Measurements from ENCODE around the gene ZNF230.

ZNF230 gene

DNA sequence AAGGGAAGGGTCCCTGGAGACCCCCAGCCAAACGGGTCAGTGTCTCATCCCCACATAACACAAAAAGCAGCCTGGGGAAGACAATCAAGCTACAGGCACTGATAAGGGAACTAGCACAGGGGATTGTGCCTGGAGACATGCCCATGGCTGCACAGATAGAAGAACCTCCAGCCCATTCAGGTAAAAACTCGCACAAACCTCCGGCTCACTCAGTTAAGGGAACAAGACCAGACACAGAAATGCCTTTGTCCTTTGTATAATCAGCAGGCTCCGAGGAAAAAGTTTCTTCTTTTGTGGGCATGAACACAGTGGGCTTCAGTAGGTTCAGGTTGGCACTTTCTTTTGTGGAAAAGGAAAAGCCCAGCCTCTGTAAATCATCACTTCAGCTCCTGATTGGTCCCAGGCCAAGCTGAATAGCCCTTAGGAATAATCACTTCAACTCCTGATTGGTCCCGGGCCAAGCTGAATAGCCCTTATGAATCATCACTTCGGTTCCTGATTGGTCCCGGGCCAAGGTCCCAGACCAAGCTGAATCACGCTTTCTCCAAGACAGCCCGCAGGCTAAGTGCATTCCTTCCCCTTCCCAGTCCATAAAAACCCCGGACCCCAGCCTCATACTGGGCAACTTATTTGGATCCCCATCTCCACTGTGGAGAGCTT lies 5.0 kb upstream of the ZNF230 start:
- peaks cover 47% of the 10 kb centered on the region for H3K36me3 ChIP-seq (ENCODE audit: control insufficient read depth, insufficient read depth, low read length)
- no peaks in the 10 kb centered on the region for H3K27me3 ChIP-seq (replicated peaks; ENCODE audit: control insufficient read depth, insufficient read depth, low read length, poor library complexity, severe bottlenecking)
- H3K4me1 ChIP-seq (ENCODE audit: control insufficient read depth, insufficient read depth, low read length, poor library complexity, severe bottlenecking) = no peaks in the 10 kb centered on the region
- H3K9me3 ChIP-seq (ENCODE audit: control insufficient read depth, low read length) = peaks cover 4% of the 10 kb centered on the region
- H3K27ac ChIP-seq (ENCODE audit: insufficient read depth, low read length, poor library complexity, severe bottlenecking) = no peak overlapping the region
- no peak for DNase-seq
- no peak overlapping the region for H3K4me3 ChIP-seq (ENCODE audit: insufficient read depth, low read depth, low read length, poor library complexity, severe bottlenecking)

- no peaks in the 10 kb centered on the region for H3K27me3 ChIP-seq (replicated peaks; ENCODE audit: control insufficient read depth, insufficient read depth, low read length, poor library complexity, severe bottlenecking)
- H3K9me3 ChIP-seq (ENCODE audit: control insufficient read depth, low read length) = peaks cover 4% of the 10 kb centered on the region
- peaks cover 14% of the 10 kb centered on the region for H3K36me3 ChIP-seq (ENCODE audit: control insufficient read depth, insufficient read depth, low read length)
- no peak overlapping the region for H3K27ac ChIP-seq (ENCODE audit: insufficient read depth, low read length, poor library complexity, severe bottlenecking)
- DNase-seq = no peak
- peaks cover 10% of the 10 kb centered on the region for H3K4me1 ChIP-seq (ENCODE audit: control insufficient read depth, insufficient read depth, low read length, poor library complexity, severe bottlenecking)
- peak overlapping the region; percentile 88 for H3K4me3 ChIP-seq (ENCODE audit: insufficient read depth, low read depth, low read length, poor library complexity, severe bottlenecking)
These were observed 568 bp upstream of the ZNF230 start for GRCh38 chr19:44002212-44002565.

DNA sequence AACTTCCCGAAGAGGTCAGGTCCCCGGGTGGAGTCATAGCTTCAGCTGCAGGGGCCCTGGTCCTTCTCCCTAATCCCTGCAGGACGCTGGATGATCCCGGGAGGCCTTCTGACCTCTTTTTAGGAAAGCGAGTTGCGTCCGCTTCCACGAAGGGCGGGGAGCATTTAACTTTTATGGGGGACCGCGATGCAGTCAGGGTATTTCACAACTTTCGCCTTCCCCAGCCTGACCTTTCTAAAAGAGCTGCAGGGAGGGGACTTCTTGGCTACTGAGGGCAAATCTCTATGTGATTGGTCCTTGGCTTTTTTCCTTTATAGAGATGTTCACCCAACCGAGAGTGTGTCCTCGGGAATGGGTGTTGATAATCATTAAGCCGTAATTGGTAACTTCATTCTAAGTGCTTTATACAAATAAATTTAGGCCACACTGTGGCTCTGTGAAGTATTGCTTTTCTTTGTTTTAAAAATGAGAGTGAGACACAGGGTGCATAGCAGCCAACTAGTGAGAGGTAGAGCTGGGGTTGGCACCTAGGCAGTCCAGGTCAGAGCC lies 778 bp downstream of the ZNF230 start:
- Histone ChIP-seq H3K36me3 (ENCODE audit: control insufficient read depth, insufficient read depth, low read length) (peaks cover 21% of the 10 kb centered on the region), H3K27ac (ENCODE audit: insufficient read depth, low read length, poor library complexity, severe bottlenecking) (no peak overlapping the region), H3K27me3 (replicated peaks; ENCODE audit: control insufficient read depth, insufficient read depth, low read length, poor library complexity, severe bottlenecking) (no peaks in the 10 kb centered on the region), H3K9me3 (ENCODE audit: control insufficient read depth, low read length) (peaks cover 11% of the 10 kb centered on the region), H3K4me1 (ENCODE audit: control insufficient read depth, insufficient read depth, low read length, poor library complexity, severe bottlenecking) (peaks cover 10% of the 10 kb centered on the region), H3K4me3 (ENCODE audit: insufficient read depth, low read depth, low read length, poor library complexity, severe bottlenecking) (peak overlapping the region; percentile 88)
- no peak for DNase-seq

DNA sequence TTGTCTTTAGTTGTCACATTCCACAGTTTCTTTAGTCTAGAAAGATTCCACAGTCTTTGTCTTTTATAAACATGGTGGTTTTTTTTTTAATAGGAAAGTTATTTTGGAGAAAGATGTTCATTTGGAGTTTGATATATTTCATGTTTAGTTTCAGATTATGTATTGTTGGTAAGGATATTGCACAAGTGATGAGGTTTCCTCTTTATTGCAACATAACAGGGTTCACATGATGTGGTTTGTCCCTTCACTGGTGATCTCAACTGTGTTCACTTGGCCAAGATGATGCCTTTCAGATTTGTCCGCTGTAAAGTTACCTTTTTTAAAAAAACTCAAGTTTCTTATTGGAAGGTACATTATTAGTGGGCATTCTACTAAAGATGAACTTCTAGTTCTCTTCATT lies 3.2 kb downstream of the ZNF230 start:
- peaks cover 10% of the 10 kb centered on the region for H3K4me1 ChIP-seq (ENCODE audit: control insufficient read depth, insufficient read depth, low read length, poor library complexity, severe bottlenecking)
- DNase-seq = no peak
- no peak overlapping the region for H3K4me3 ChIP-seq (ENCODE audit: insufficient read depth, low read depth, low read length, poor library complexity, severe bottlenecking)
- peaks cover 45% of the 10 kb centered on the region for H3K36me3 ChIP-seq (ENCODE audit: control insufficient read depth, insufficient read depth, low read length)
- H3K27ac ChIP-seq (ENCODE audit: insufficient read depth, low read length, poor library complexity, severe bottlenecking) = no peak overlapping the region
- H3K9me3 ChIP-seq (ENCODE audit: control insufficient read depth, low read length) = peaks cover 27% of the 10 kb centered on the region
- no peaks in the 10 kb centered on the region for H3K27me3 ChIP-seq (replicated peaks; ENCODE audit: control insufficient read depth, insufficient read depth, low read length, poor library complexity, severe bottlenecking)

DNA sequence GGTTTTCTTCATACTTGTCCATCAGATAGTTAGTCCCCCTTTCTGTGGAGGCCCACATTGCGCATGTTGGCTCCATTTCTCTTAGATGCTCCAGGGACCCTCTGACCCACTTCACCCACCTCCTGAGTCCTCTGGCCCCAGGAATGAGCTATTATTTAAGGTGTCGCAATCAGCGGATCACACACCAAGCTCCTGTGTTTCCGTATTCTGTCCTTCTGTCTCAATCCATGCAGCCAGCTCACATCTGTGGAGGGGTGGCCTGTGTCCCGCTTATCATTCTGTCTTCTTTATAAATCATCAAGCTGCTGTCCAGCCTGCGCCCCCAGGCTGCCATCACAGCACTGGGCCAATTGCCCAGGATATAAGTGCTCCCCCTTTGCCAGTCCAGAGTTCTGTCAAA lies 4.7 kb downstream of the ZNF230 start:
- Histone ChIP-seq H3K36me3 (ENCODE audit: control insufficient read depth, insufficient read depth, low read length) (peaks cover 60% of the 10 kb centered on the region), H3K9me3 (ENCODE audit: control insufficient read depth, low read length) (peaks cover 38% of the 10 kb centered on the region)

DNA sequence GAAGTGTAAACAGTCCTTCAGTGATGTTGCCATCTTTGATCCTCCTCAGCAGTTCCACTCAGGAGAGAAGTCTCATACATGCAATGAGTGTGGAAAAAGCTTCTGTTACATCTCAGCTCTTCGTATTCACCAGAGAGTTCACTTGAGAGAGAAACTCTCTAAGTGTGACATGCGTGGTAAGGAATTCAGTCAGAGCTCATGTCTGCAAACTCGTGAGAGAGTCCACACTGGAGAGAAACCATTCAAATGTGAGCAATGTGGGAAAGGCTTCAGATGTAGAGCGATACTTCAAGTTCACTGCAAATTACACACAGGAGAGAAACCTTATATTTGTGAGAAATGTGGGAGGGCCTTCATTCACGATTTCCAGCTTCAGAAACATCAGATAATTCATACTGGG lies 7.7 kb downstream of the ZNF230 start:
- Histone ChIP-seq H3K4me3 (ENCODE audit: insufficient read depth, low read depth, low read length, poor library complexity, severe bottlenecking) (no peak overlapping the region), H3K9me3 (ENCODE audit: control insufficient read depth, low read length) (peaks cover 40% of the 10 kb centered on the region), H3K27me3 (replicated peaks; ENCODE audit: control insufficient read depth, insufficient read depth, low read length, poor library complexity, severe bottlenecking) (no peaks in the 10 kb centered on the region), H3K36me3 (ENCODE audit: control insufficient read depth, insufficient read depth, low read length) (peaks cover 62% of the 10 kb centered on the region), H3K27ac (ENCODE audit: insufficient read depth, low read length, poor library complexity, severe bottlenecking) (no peak overlapping the region), H3K4me1 (ENCODE audit: control insufficient read depth, insufficient read depth, low read length, poor library complexity, severe bottlenecking) (no peaks in the 10 kb centered on the region)
- no peak for DNase-seq

More for the DNA sequence above, 4.7 kb downstream of the ZNF230 start:
- DNase-seq = no peak
- Histone ChIP-seq H3K27ac (ENCODE audit: insufficient read depth, low read length, poor library complexity, severe bottlenecking) (no peak overlapping the region), H3K4me3 (ENCODE audit: insufficient read depth, low read depth, low read length, poor library complexity, severe bottlenecking) (no peak overlapping the region), H3K27me3 (replicated peaks; ENCODE audit: control insufficient read depth, insufficient read depth, low read length, poor library complexity, severe bottlenecking) (no peaks in the 10 kb centered on the region), H3K4me1 (ENCODE audit: control insufficient read depth, insufficient read depth, low read length, poor library complexity, severe bottlenecking) (peaks cover 10% of the 10 kb centered on the region)

DNA sequence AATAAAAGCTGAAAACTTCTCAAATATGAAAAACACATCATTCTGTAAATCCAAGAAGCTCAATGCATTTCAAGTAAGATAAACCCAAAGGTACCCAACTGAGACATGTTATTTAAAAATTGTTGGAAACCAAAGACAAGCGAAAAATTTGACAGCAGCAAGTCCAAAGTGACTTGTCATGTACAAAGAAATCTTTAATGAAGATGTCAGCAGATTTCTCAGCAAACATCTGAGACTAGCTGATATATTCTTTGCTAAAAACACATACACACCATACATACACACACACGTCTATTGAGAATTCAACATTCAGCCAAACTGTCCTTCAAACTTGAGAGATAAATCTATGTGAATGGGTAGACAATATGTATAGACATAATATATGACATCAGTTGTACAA lies 16.7 kb downstream of the ZNF230 start:
- no peak overlapping the region for H3K4me3 ChIP-seq (ENCODE audit: insufficient read depth, low read depth, low read length, poor library complexity, severe bottlenecking)
- no peak overlapping the region for H3K27ac ChIP-seq (ENCODE audit: insufficient read depth, low read length, poor library complexity, severe bottlenecking)
- H3K4me1 ChIP-seq (ENCODE audit: control insufficient read depth, insufficient read depth, low read length, poor library complexity, severe bottlenecking) = no peaks in the 10 kb centered on the region
- H3K9me3 ChIP-seq (ENCODE audit: control insufficient read depth, low read length) = no peaks in the 10 kb centered on the region
- H3K27me3 ChIP-seq (replicated peaks; ENCODE audit: control insufficient read depth, insufficient read depth, low read length, poor library complexity, severe bottlenecking) = no peaks in the 10 kb centered on the region
- no peaks in the 10 kb centered on the region for H3K36me3 ChIP-seq (ENCODE audit: control insufficient read depth, insufficient read depth, low read length)
- DNase-seq = no peak

DNA sequence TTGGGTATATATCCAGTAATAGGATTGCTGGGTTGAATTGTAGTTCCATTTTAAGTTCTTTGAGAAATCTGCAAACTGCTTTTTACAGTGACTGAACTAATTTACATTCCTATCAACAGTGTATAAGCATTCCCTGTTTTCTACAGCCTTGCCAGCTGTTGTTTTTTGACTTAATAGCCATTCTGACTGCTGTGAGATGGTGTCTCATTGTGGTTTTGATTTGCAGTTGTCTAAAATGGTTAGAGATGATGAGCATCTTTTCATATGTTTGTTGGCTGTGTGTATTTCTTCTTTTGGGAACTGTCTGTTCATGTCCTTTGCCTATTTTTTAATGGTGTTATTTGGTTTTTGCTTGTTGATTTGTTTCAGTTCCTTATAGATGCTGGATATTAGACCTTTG lies 18.5 kb downstream of the ZNF230 start:
- Histone ChIP-seq H3K4me3 (ENCODE audit: insufficient read depth, low read depth, low read length, poor library complexity, severe bottlenecking) (no peak overlapping the region), H3K27ac (ENCODE audit: insufficient read depth, low read length, poor library complexity, severe bottlenecking) (no peak overlapping the region), H3K36me3 (ENCODE audit: control insufficient read depth, insufficient read depth, low read length) (no peaks in the 10 kb centered on the region), H3K27me3 (replicated peaks; ENCODE audit: control insufficient read depth, insufficient read depth, low read length, poor library complexity, severe bottlenecking) (no peaks in the 10 kb centered on the region), H3K4me1 (ENCODE audit: control insufficient read depth, insufficient read depth, low read length, poor library complexity, severe bottlenecking) (peaks cover 6% of the 10 kb centered on the region), H3K9me3 (ENCODE audit: control insufficient read depth, low read length) (no peaks in the 10 kb centered on the region)
- DNase-seq = no peak

GRCh38 chr19:44024900-44025216 lies 22.1 kb downstream of the ZNF230 start:
- H3K9me3 ChIP-seq (ENCODE audit: control insufficient read depth, low read length) = peaks cover 4% of the 10 kb centered on the region
- H3K27ac ChIP-seq (ENCODE audit: insufficient read depth, low read length, poor library complexity, severe bottlenecking) = no peak overlapping the region
- DNase-seq = no peak
- peaks cover 6% of the 10 kb centered on the region for H3K4me1 ChIP-seq (ENCODE audit: control insufficient read depth, insufficient read depth, low read length, poor library complexity, severe bottlenecking)
- peaks cover 33% of the 10 kb centered on the region for H3K36me3 ChIP-seq (ENCODE audit: control insufficient read depth, insufficient read depth, low read length)
- peak overlapping the region; percentile 79 for H3K4me3 ChIP-seq (ENCODE audit: insufficient read depth, low read depth, low read length, poor library complexity, severe bottlenecking)
- H3K27me3 ChIP-seq (replicated peaks; ENCODE audit: control insufficient read depth, insufficient read depth, low read length, poor library complexity, severe bottlenecking) = no peaks in the 10 kb centered on the region

DNA sequence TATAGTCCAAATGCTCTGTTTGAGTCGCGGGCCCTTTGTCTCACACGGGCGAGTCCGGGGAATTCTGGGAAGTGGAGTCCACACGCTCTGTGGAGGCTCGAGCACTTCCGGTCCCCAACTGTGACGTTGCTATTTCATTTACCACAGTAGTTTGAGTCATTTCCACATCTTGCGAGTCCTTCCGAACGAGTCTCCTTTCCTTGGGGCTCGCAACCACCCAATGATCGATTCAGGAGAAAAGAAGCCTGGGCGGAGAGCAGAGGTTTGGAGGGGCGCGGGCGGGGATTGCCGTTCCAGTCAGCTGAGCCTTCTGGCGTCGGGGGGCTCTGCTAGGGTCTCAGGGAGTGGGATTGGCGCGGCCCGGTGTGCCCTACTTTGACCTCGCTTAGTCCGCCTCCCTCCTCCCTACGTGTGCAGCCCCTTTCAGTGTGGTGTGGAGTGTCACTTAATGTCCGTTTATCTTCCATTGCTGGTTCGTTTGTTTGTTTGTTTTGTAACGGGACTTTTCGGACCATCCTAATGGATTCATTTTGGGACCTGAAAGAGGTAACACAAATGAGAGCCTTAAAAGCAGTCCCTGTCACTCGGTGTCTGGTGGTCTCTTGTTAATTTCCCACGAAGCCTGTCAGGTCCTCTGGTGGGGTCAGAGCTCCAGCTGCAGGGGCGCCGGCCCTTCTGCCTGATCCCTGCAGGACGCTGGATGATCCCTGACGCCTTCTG lies 22.6 kb downstream of the ZNF230 start, which contains the start of gene ZNF222:
Gene ZNF222 (plus strand): TSS at position 163 of the 720 bp plus-strand sequence. CDS start 58 bp downstream, at position 221.
- peaks cover 38% of the 10 kb centered on the region for H3K36me3 ChIP-seq (ENCODE audit: control insufficient read depth, insufficient read depth, low read length)

More for the DNA sequence above, 22.6 kb downstream of the ZNF230 start, which contains the start of gene ZNF222:
- Histone ChIP-seq H3K9me3 (ENCODE audit: control insufficient read depth, low read length) (peaks cover 9% of the 10 kb centered on the region), H3K4me1 (ENCODE audit: control insufficient read depth, insufficient read depth, low read length, poor library complexity, severe bottlenecking) (peaks cover 6% of the 10 kb centered on the region), H3K4me3 (ENCODE audit: insufficient read depth, low read depth, low read length, poor library complexity, severe bottlenecking) (peak within 1 kb of the TSS; percentile 79), H3K27ac (ENCODE audit: insufficient read depth, low read length, poor library complexity, severe bottlenecking) (peak within 1 kb of the TSS; percentile 55), H3K27me3 (replicated peaks; ENCODE audit: control insufficient read depth, insufficient read depth, low read length, poor library complexity, severe bottlenecking) (no peaks in the 10 kb centered on the region)
- DNase-seq = peak; percentile 53 to 64 (median 56)
